H1 (cell line): ENCODE data around the gene MICU1. TPM values are rescaled to one million over a fixed set of nuclear protein-coding genes. Genes with fewer than 3 reads are reported as not detected.

Source experiments
- CTCF ChIA-PET: fragments of 300-600 bp; sonication (Branson Sonifier 250); formaldehyde crosslinking; loops from one replicate; lab custom pipeline; 2021; ENCODE audit not compliant: partially characterized antibody; lab: Charles Lee
- POLR2A ChIA-PET: fragments of 300-600 bp; sonication (Branson Sonifier 250); formaldehyde crosslinking; loops from one replicate; lab custom pipeline; 2021; ENCODE audit warnings: inconsistent platforms; ENCODE audit not compliant: partially characterized antibody; lab: Charles Lee
- DNase-seq, 2 experiments: peaks; one replicate each; pipeline versions ENCODE4 v3.0.0 to v3.0.0-alpha.2; 2010 to 2022; ENCODE audit warnings: low spot score in 2 of 2, low read depth in 1 of 2, mixed read lengths in 1 of 2
- FAIRE-seq: peaks from 2 replicates; lab custom pipeline; 2011; peaks lifted over from hg19 to GRCh38; lab: Jason Lieb, UNC
- H2AFZ ChIP-seq: 2 replicates; pipeline ENCODE4 v1.8.1; 2012; ENCODE audit warnings: low read length, inconsistent platforms
- H2AK5ac ChIP-seq: 2 replicates; pipeline ENCODE4 v1.6.1; 2013; ENCODE audit warnings: low read depth, low read length
- H2BK120ac ChIP-seq: replicated peaks from 2 replicates; pipeline ENCODE3; 2013; ENCODE audit warnings: low read depth, low read length, inconsistent platforms
- H2BK12ac ChIP-seq: 2 replicates; pipeline ENCODE4 v1.6.1; 2013; ENCODE audit warnings: low read depth, low read length
- H2BK15ac ChIP-seq: 2 replicates; pipeline ENCODE4 v1.6.1; 2013; ENCODE audit warnings: low read length
- H2BK20ac ChIP-seq: 2 replicates; pipeline ENCODE4 v1.6.1; 2013; ENCODE audit warnings: low read length
- H2BK5ac ChIP-seq: 2 replicates; pipeline ENCODE4 v1.6.1; 2013; ENCODE audit warnings: low read depth, low read length
- H3K14ac ChIP-seq: 2 replicates; pipeline ENCODE4 v1.6.1; 2013; ENCODE audit warnings: inconsistent platforms; ENCODE audit not compliant: insufficient read length
- H3K18ac ChIP-seq: 2 replicates; pipeline ENCODE4 v1.6.1; 2013; ENCODE audit warnings: low read length; ENCODE audit errors: extremely low read depth
- H3K23ac ChIP-seq: 2 replicates; pipeline ENCODE4 v1.6.1; 2013; ENCODE audit warnings: inconsistent platforms; ENCODE audit not compliant: insufficient read length
- H3K23me2 ChIP-seq: 2 replicates; pipeline ENCODE4 v1.6.1; 2013; ENCODE audit warnings: low read depth, low read length
- H3K27ac ChIP-seq: 2 replicates; pipeline ENCODE4 v1.6.1; 2011; ENCODE audit warnings: low read depth, low read length, inconsistent platforms
- H3K27me3 ChIP-seq, 4 experiments: replicated peaks in 1 of 4; 1 replicate in 1 of 4; 2 replicates in 3 of 4; pipeline versions ENCODE4 v1.6.1 to v1.8.1; 2011 to 2013; ENCODE audit warnings: low read length in 3 of 4, mild to moderate bottlenecking in 3 of 4, inconsistent platforms in 2 of 4, mixed read lengths in 2 of 4, moderate library complexity in 1 of 4; ENCODE audit not compliant: control insufficient read depth in 3 of 4, insufficient read depth in 3 of 4; ENCODE audit errors: extremely low read depth in 1 of 4
- H3K36me3 ChIP-seq, 4 experiments: 2 replicates each; pipeline versions ENCODE4 v1.6.1 to v1.8.1; 2011 to 2013; ENCODE audit warnings: mild to moderate bottlenecking in 4 of 4, low read length in 3 of 4, moderate library complexity in 2 of 4, control low read depth in 1 of 4, inconsistent platforms in 1 of 4; ENCODE audit not compliant: insufficient read depth in 4 of 4, control insufficient read depth in 2 of 4
- H3K4ac ChIP-seq: replicated peaks from 2 replicates; pipeline ENCODE3; 2013; ENCODE audit warnings: low read length, low read depth, mixed read lengths, inconsistent platforms; ENCODE audit not compliant: insufficient read length
- H3K4me1 ChIP-seq, 4 experiments: replicated peaks in 1 of 4; 1 replicate in 1 of 4; 2 replicates in 3 of 4; pipeline versions ENCODE4 v1.6.1 to v1.8.1; 2011 to 2013; ENCODE audit warnings: low read length in 3 of 4, inconsistent platforms in 2 of 4, mixed read lengths in 1 of 4; ENCODE audit not compliant: insufficient read depth in 4 of 4, control insufficient read depth in 3 of 4
- H3K4me2 ChIP-seq, 2 experiments: 2 replicates each; pipeline versions ENCODE4 v1.6.1 to v1.8.1; 2011 to 2013; ENCODE audit warnings: low read depth in 2 of 2, low read length in 2 of 2, control low read depth in 1 of 2, inconsistent platforms in 1 of 2, mild to moderate bottlenecking in 1 of 2; ENCODE audit not compliant: insufficient read depth in 1 of 2
- H3K4me3 ChIP-seq, 4 experiments: fragments of 200-600, 300-600 bp in 1 of 4; sonication (generic), shearing (Covaris generic), sonication (Bioruptor Twin) in 1 of 4; 2 replicates each; pipeline versions ENCODE4 v1.5.1 to v1.8.1; 2011 to 2016; ENCODE audit warnings: low read length in 4 of 4, low read depth in 3 of 4, control low read depth in 2 of 4, inconsistent platforms in 2 of 4, mild to moderate bottlenecking in 2 of 4, mixed read lengths in 1 of 4, moderate library complexity in 1 of 4; ENCODE audit not compliant: insufficient read depth in 2 of 4; ENCODE audit errors: extremely low read depth in 1 of 4
- H3K56ac ChIP-seq: replicated peaks from 2 replicates; pipeline ENCODE3; 2013; ENCODE audit warnings: low read depth, mild to moderate bottlenecking, mixed read lengths, low read length, inconsistent platforms; ENCODE audit not compliant: insufficient read length
- H3K79me1 ChIP-seq: 2 replicates; pipeline ENCODE4 v1.6.1; 2013; ENCODE audit warnings: low read depth, low read length, control low read depth
- H3K79me2 ChIP-seq, 2 experiments: 2 replicates each; pipeline versions ENCODE4 v1.6.1 to v1.8.1; 2012 to 2013; ENCODE audit warnings: low read length in 2 of 2, mild to moderate bottlenecking in 2 of 2, inconsistent platforms in 1 of 2; ENCODE audit not compliant: insufficient read depth in 2 of 2, control insufficient read depth in 1 of 2
- H3K9ac ChIP-seq, 4 experiments: replicated peaks in 1 of 4; 1 replicate in 1 of 4; 2 replicates in 3 of 4; pipeline versions ENCODE4 v1.6.1 to v1.8.1; 2011 to 2013; ENCODE audit warnings: low read depth in 3 of 4, low read length in 3 of 4, control low read depth in 2 of 4, mild to moderate bottlenecking in 2 of 4, moderate library complexity in 2 of 4, inconsistent platforms in 1 of 4; ENCODE audit errors: extremely low read depth in 1 of 4
- H3K9me3 ChIP-seq, 2 experiments: 2 replicates each; pipeline versions ENCODE4 v1.6.1 to v1.8.1; 2012 to 2013; ENCODE audit warnings: mild to moderate bottlenecking in 2 of 2, moderate library complexity in 2 of 2, control low read depth in 1 of 2, inconsistent platforms in 1 of 2, low read depth in 1 of 2, low read length in 1 of 2, mixed read lengths in 1 of 2; ENCODE audit not compliant: insufficient read depth in 2 of 2
- H4K20me1 ChIP-seq, 2 experiments: replicated peaks in 1 of 2; 2 replicates each; pipeline versions ENCODE3 to v1.8.1; 2011 to 2013; ENCODE audit warnings: inconsistent platforms in 2 of 2, low read length in 2 of 2, mild to moderate bottlenecking in 1 of 2; ENCODE audit not compliant: insufficient read depth in 2 of 2, control insufficient read depth in 1 of 2
- H4K5ac ChIP-seq: 2 replicates; pipeline ENCODE4 v1.6.1; 2013; ENCODE audit warnings: low read length, low read depth, mixed read lengths, inconsistent platforms; ENCODE audit not compliant: insufficient read length
- H4K8ac ChIP-seq: 2 replicates; pipeline ENCODE4 v1.8.0; 2013; ENCODE audit warnings: mild to moderate bottlenecking, moderate library complexity, low read length, inconsistent platforms; ENCODE audit not compliant: insufficient read depth; ENCODE audit errors: extremely low read depth
- H4K91ac ChIP-seq: replicated peaks from 2 replicates; pipeline ENCODE3; 2013; ENCODE audit warnings: low read length, mixed read lengths, inconsistent platforms; ENCODE audit not compliant: insufficient read length
- CHD2 ChIP-seq: IDR thresholded peaks from 2 replicates; pipeline ENCODE4 v1.6.1; 2012; ENCODE audit warnings: low read length, improper control_type of control experiment
- HDAC2 ChIP-seq, 2 experiments: fragments of 300-600 bp in 1 of 2; sonication (generic) in 1 of 2; IDR thresholded peaks; 2 replicates each; pipeline ENCODE4 v1.6.1; 2011 to 2012; ENCODE audit warnings: low read depth in 2 of 2, low read length in 2 of 2, mild to moderate bottlenecking in 2 of 2, moderate library complexity in 2 of 2, borderline replicate concordance in 1 of 2, inconsistent platforms in 1 of 2
- PHF8 ChIP-seq: fragments of 200-600 bp; sonication (generic); conservative IDR thresholded peaks from 2 replicates; pipeline ENCODE4 v1.7.1; 2012; ENCODE audit warnings: low read depth, mild to moderate bottlenecking, inconsistent platforms, low read length, moderate library complexity
- POLR2A ChIP-seq, 2 experiments: IDR thresholded peaks; 1 replicate in 1 of 2; 2 replicates in 1 of 2; pipeline ENCODE4 v1.6.1; 2011; ENCODE audit warnings: low read depth in 2 of 2, low read length in 2 of 2, mild to moderate bottlenecking in 2 of 2; ENCODE audit errors: control extremely low read depth in 1 of 2
- SIN3A ChIP-seq, 2 experiments: IDR thresholded peaks in 1 of 2; conservative IDR thresholded peaks in 1 of 2; 2 replicates each; pipeline ENCODE4 v1.6.1; 2011 to 2012; ENCODE audit warnings: low read length in 2 of 2, improper control_type of control experiment in 1 of 2, low read depth in 1 of 2, mild to moderate bottlenecking in 1 of 2
- SIRT6 ChIP-seq: IDR thresholded peaks from one replicate; pipeline ENCODE4 v1.7.1; 2012; ENCODE audit warnings: low read length, inconsistent platforms
- SP1 ChIP-seq: IDR thresholded peaks from 2 replicates; pipeline ENCODE4 v1.6.1; 2011; ENCODE audit warnings: low read depth, low read length
- SP2 ChIP-seq: IDR thresholded peaks from 2 replicates; pipeline ENCODE4 v1.6.1; 2012; ENCODE audit warnings: mild to moderate bottlenecking, low read length, inconsistent platforms
- TBP ChIP-seq: IDR thresholded peaks from 2 replicates; pipeline ENCODE4 v1.6.1; 2011; ENCODE audit warnings: low read depth, low read length, improper control_type of control experiment
- polyA plus RNA-seq, 7 experiments: library from polyadenylated mRNA; depleted of rRNA in 3 of 7; stranded (reverse) in 5 of 7; unstranded in 2 of 7; fragments of >200 nt in 5 of 7; fragments of 200-250 nt in 2 of 7; gene quantifications; 1 replicate in 5 of 7; 2 replicates in 1 of 7; 4 replicates in 1 of 7; pipeline versions ENCODE4 v1.2.1 to v1.2.3, GENCODE V29; 2011 to 2013; ENCODE audit warnings: missing spikeins in 2 of 7, mixed read lengths in 2 of 7
- total RNA-seq: library from RNA; stranded (reverse); fragmentation: NEBNext Ultra II Directional; extraction: Animal tissue kit (Norgen Biotek cat#: 25700); gene quantifications from 2 replicates; pipeline ENCODE4 v1.2.1, GENCODE V29; 2021

Gene MICU1
- total and polyA plus RNA-seq, 2 of the 8 experiments (the other 6 are each of a cell fraction or from before 2014, with no cell fraction given): 18.0 to 36.7 TPM

- no peak overlapping the region for H3K56ac ChIP-seq
- H4K5ac ChIP-seq: no peak overlapping the region
- H3K4me3 ChIP-seq: no peak overlapping the region
- no peaks in the 10 kb centered on the region for H3K4me1 ChIP-seq
- FAIRE-seq (no peak), DNase-seq (no peak)
- H4K8ac ChIP-seq: no peak overlapping the region
- no peaks in the 10 kb centered on the region for H3K23me2 ChIP-seq
- no peak overlapping the region for H2BK120ac ChIP-seq
- no peaks in the 10 kb centered on the region for H3K36me3 ChIP-seq
- H3K79me1 ChIP-seq: no peaks in the 10 kb centered on the region
- H2BK20ac ChIP-seq: no peak overlapping the region
- H3K79me2 ChIP-seq: no peaks in the 10 kb centered on the region
- H2AFZ ChIP-seq: no peak overlapping the region
- no peaks in the 10 kb centered on the region for H3K27me3 ChIP-seq
- no peak overlapping the region for H2BK15ac ChIP-seq
- H4K20me1 ChIP-seq: no peaks in the 10 kb centered on the region
- POLR2A ChIA-PET: no interaction called here
- H3K9me3 ChIP-seq: no peaks in the 10 kb centered on the region
- H3K14ac ChIP-seq: no peak overlapping the region
- no peak overlapping the region for H2BK12ac ChIP-seq
- H3K4me2 ChIP-seq: no peak overlapping the region
- H3K18ac ChIP-seq: no peak overlapping the region
- TF ChIP-seq TBP: no peak
- TF ChIP-seq POLR2A (IDR thresholded peaks at IDR 0.05; ENCODE audit: control extremely low read depth in 1 of 2, low read depth in 2 of 2, low read length in 2 of 2): no peak
- no peak for TF ChIP-seq CHD2
- no peak for TF ChIP-seq SP2
- TF ChIP-seq PHF8: no peak
- TF ChIP-seq SP1: no peak
- no peak for TF ChIP-seq SIN3A (conservative IDR thresholded peaks at IDR 0.05 in 1 of 2, IDR thresholded peaks at IDR 0.05 in 1 of 2; ENCODE audit: low read depth in 1 of 2, low read length in 2 of 2)
- no peak for TF ChIP-seq SIRT6
- TF ChIP-seq HDAC2 (IDR thresholded peaks at IDR 0.05; ENCODE audit: borderline replicate concordance in 1 of 2, low read depth in 2 of 2, low read length in 2 of 2): no peak
- no peak overlapping the region for H2BK5ac ChIP-seq
- no peak overlapping the region for H3K27ac ChIP-seq
- CTCF ChIA-PET: interaction anchor here (2.2 to 2.4 kb wide), 2 partner anchors 84 to 107 kb away, joined by 7 to 8 read pairs; no protein-coding TSS in a partner anchor
- no peak overlapping the region for H2AK5ac ChIP-seq
- H3K4ac ChIP-seq: no peak overlapping the region
- no peak overlapping the region for H4K91ac ChIP-seq
- H3K23ac ChIP-seq: no peak overlapping the region
- no peak overlapping the region for H3K9ac ChIP-seq
These were observed 165.5 kb downstream of the MICU1 start for GRCh38 chr10:72460284-72460876.
